Renal pelvis (tissue), 12 donors: ENCODE measurements around the gene PHB1. TPM values are rescaled to one million over a fixed set of nuclear protein-coding genes. Genes with fewer than 3 reads are reported as not detected.

ENCODE experiments used
- DNase-seq: peaks from one replicate; pipeline ENCODE4 v3.0.0-alpha.2; 2013
- long read RNA-seq, 16 experiments: transcript quantifications; one replicate each; lab custom pipeline, GENCODE V29; 2026
- polyA plus RNA-seq, 3 donors: library from polyadenylated mRNA; unstranded; fragments of 120-200 nt; gene quantifications; one replicate each; pipeline ENCODE4 v1.2.1, GENCODE V29; 2013; ENCODE audit not compliant: insufficient read length in 3 of 3

PHB1 gene
- 100 to 1,000 TPM; 231 to 273 (median 243) TPM for polyA plus RNA-seq
- long read RNA-seq, donor 1, transcript PHB-201 (7 exons, 1,832 nt) = major isoform, 101 of 169 reads
- long read RNA-seq, donor 1, partial matches to known transcripts = 58 of 169 reads
- long read RNA-seq, donor 1, other reads (novel, unspliced or antisense) = 0 of 169 reads
- long read RNA-seq, donor 2, transcript PHB-201 (7 exons, 1,832 nt) = major isoform, 163 of 312 reads
- long read RNA-seq, donor 2, partial matches to known transcripts = 131 of 312 reads
- long read RNA-seq, donor 2, other reads (novel, unspliced or antisense) = 0 of 312 reads
- long read RNA-seq, donor 3, transcript PHB-211 (2 exons, 852 nt) = minor isoform, 7 of 177 reads
- long read RNA-seq, donor 3, transcript PHB-201 (7 exons, 1,832 nt) = major isoform, 86 of 177 reads
- long read RNA-seq, donor 3, transcript PHB-208 (2 exons, 582 nt) = minor isoform, 7 of 177 reads
- long read RNA-seq, donor 3, partial matches to known transcripts = 69 of 177 reads
- long read RNA-seq, donor 3, other reads (novel, unspliced or antisense) = 0 of 177 reads
- long read RNA-seq, donor 4, transcript PHB-201 (7 exons, 1,832 nt) = major isoform, 120 of 251 reads
- long read RNA-seq, donor 4, transcript PHB-213 (2 exons, 650 nt) = minor isoform, 5 of 251 reads
- long read RNA-seq, donor 4, partial matches to known transcripts = 114 of 251 reads
- long read RNA-seq, donor 4, other reads (novel, unspliced or antisense) = 0 of 251 reads
- long read RNA-seq, donor 5, transcript PHB-201 (7 exons, 1,832 nt) = major isoform, 62 of 98 reads
- long read RNA-seq, donor 5, transcript PHB-202 (5 exons, 847 nt) = minor isoform, 8 of 98 reads
- long read RNA-seq, donor 5, partial matches to known transcripts = 22 of 98 reads
- long read RNA-seq, donor 5, other reads (novel, unspliced or antisense) = 0 of 98 reads
- long read RNA-seq, donor 6, transcript PHB-201 (7 exons, 1,832 nt) = major isoform, 117 of 160 reads
- long read RNA-seq, donor 6, transcript PHB-211 (2 exons, 852 nt) = minor isoform, 5 of 160 reads
- long read RNA-seq, donor 6, partial matches to known transcripts = 32 of 160 reads
- long read RNA-seq, donor 6, other reads (novel, unspliced or antisense) = 0 of 160 reads
- long read RNA-seq, donor 7, transcript PHB-201 (7 exons, 1,832 nt) = major isoform, 123 of 190 reads
- long read RNA-seq, donor 7, transcript PHB-202 (5 exons, 847 nt) = minor isoform, 12 of 190 reads
- long read RNA-seq, donor 7, transcript PHB-211 (2 exons, 852 nt) = minor isoform, 9 of 190 reads
- long read RNA-seq, donor 7, partial matches to known transcripts = 37 of 190 reads
- long read RNA-seq, donor 7, other reads (novel, unspliced or antisense) = 0 of 190 reads
- long read RNA-seq, donor 8, transcript PHB-201 (7 exons, 1,832 nt) = major isoform, 37 of 56 reads
- long read RNA-seq, donor 8, partial matches to known transcripts = 15 of 56 reads
- long read RNA-seq, donor 8, other reads (novel, unspliced or antisense) = 0 of 56 reads
- long read RNA-seq, donor 9, transcript PHB-201 (7 exons, 1,832 nt) = major isoform, 142 of 293 reads
- long read RNA-seq, donor 9, transcript PHB-211 (2 exons, 852 nt) = minor isoform, 8 of 293 reads
- long read RNA-seq, donor 9, partial matches to known transcripts = 133 of 293 reads
- long read RNA-seq, donor 9, other reads (novel, unspliced or antisense) = 0 of 293 reads
- long read RNA-seq, donor 10, transcript PHB-202 (5 exons, 847 nt) = minor isoform, 5 of 165 reads
- long read RNA-seq, donor 10, transcript PHB-211 (2 exons, 852 nt) = minor isoform, 5 of 165 reads
- long read RNA-seq, donor 10, transcript PHB-201 (7 exons, 1,832 nt) = major isoform, 79 of 165 reads
- long read RNA-seq, donor 10, partial matches to known transcripts = 70 of 165 reads
- long read RNA-seq, donor 10, other reads (novel, unspliced or antisense) = 0 of 165 reads
- long read RNA-seq, donor 11, transcript PHB-201 (7 exons, 1,832 nt) = major isoform, 63 of 97 reads
- long read RNA-seq, donor 11, transcript PHB-202 (5 exons, 847 nt) = minor isoform, 6 of 97 reads
- long read RNA-seq, donor 11, partial matches to known transcripts = 23 of 97 reads
- long read RNA-seq, donor 11, other reads (novel, unspliced or antisense) = 0 of 97 reads
- long read RNA-seq, donor 12, transcript PHB-211 (2 exons, 852 nt) = minor isoform, 5 of 307 reads
- long read RNA-seq, donor 12, transcript PHB-202 (5 exons, 847 nt) = minor isoform, 6 of 307 reads
- long read RNA-seq, donor 12, transcript PHB-201 (7 exons, 1,832 nt) = major isoform, 144 of 307 reads
- long read RNA-seq, donor 12, partial matches to known transcripts = 138 of 307 reads
- long read RNA-seq, donor 12, other reads (novel, unspliced or antisense) = 5 of 307 reads
- long read RNA-seq, donor 13, transcript PHB-201 (7 exons, 1,832 nt) = major isoform, 50 of 81 reads
- long read RNA-seq, donor 13, transcript PHB-211 (2 exons, 852 nt) = minor isoform, 8 of 81 reads
- long read RNA-seq, donor 13, partial matches to known transcripts = 16 of 81 reads
- long read RNA-seq, donor 13, other reads (novel, unspliced or antisense) = 0 of 81 reads
- long read RNA-seq, donor 14 = 0 reads
- long read RNA-seq, donor 15 = 0 reads
- long read RNA-seq, donor 16, transcript PHB-201 (7 exons, 1,832 nt) = major isoform, 130 of 262 reads
- long read RNA-seq, donor 16, transcript PHB-211 (2 exons, 852 nt) = minor isoform, 11 of 262 reads
- long read RNA-seq, donor 16, partial matches to known transcripts = 115 of 262 reads
- long read RNA-seq, donor 16, other reads (novel, unspliced or antisense) = 0 of 262 reads

- DNase-seq = peak; percentile 99
Observed at GRCh38 chr17:49414622-49415350, at the start of gene PHB1. Gene PHB1, minus strand, starts transcription at chr17:49414882. Its CDS starts 1,618 bp downstream, at chr17:49413264.

GRCh38 chr17:49464049-49464448 is 49.4 kb upstream of the PHB1 start:
- no peak for DNase-seq

- no peak for DNase-seq
Observed at GRCh38 chr17:49461580-49461979, 46.9 kb upstream of the PHB1 start.

GRCh38 chr17:49460401-49460800 is 45.7 kb upstream of the PHB1 start:
- no peak for DNase-seq

- DNase-seq = no peak
Observed at GRCh38 chr17:49459401-49459984, 44.8 kb upstream of the PHB1 start.

GRCh38 chr17:49457564-49458535 is 43.2 kb upstream of the PHB1 start:
- no peak for DNase-seq

- no peak for DNase-seq
Observed at GRCh38 chr17:49456183-49456965, 41.7 kb upstream of the PHB1 start.

GRCh38 chr17:49455272-49455861 is 40.7 kb upstream of the PHB1 start:
- DNase-seq = peak; percentile 51

GRCh38 chr17:49454050-49454449 is 39.4 kb upstream of the PHB1 start:
- DNase-seq = no peak

GRCh38 chr17:49452661-49453060 is 38.0 kb upstream of the PHB1 start:
- no peak for DNase-seq

- DNase-seq = no peak
Observed at GRCh38 chr17:49452201-49452600, 37.5 kb upstream of the PHB1 start.

- no peak for DNase-seq
Observed at GRCh38 chr17:49450735-49451134, 36.1 kb upstream of the PHB1 start.

- no peak for DNase-seq
Observed at GRCh38 chr17:49450181-49450580, 35.5 kb upstream of the PHB1 start.

- DNase-seq = no peak
Observed at GRCh38 chr17:49447628-49448302, 33.1 kb upstream of the PHB1 start.
